Epithelial cell of prostate (primary cell): ENCODE data around the gene PACC1.
"Not testable (repeated sequence)": the region's sequence is repeated elsewhere in the genome, so short reads cannot be mapped to it uniquely, and the experiment has no call there.

ENCODE experiments used
- DNase-seq: peaks from one replicate; pipeline ENCODE4 v3.0.0-alpha.2; 2011; ENCODE audit warnings: low read depth, low spot score
- H3K27ac ChIP-seq: fragments of 450-650 bp; 2 replicates; pipeline ENCODE4 v1.5.1; 2017; ENCODE audit warnings: mild to moderate bottlenecking

The PACC1 gene

GRCh38 chr1:212351588-212352362, 62.9 kb downstream of the PACC1 start:
- H3K27ac ChIP-seq = no peak overlapping the region
- DNase-seq = no peak

GRCh38 chr1:212346601-212347000, 68.1 kb downstream of the PACC1 start:
- H3K27ac ChIP-seq = no peak overlapping the region
- no peak for DNase-seq

GRCh38 chr1:212344905-212345304, 69.8 kb downstream of the PACC1 start:
- DNase-seq = no peak

GRCh38 chr1:212341090-212341489, 73.6 kb downstream of the PACC1 start:
- H3K27ac ChIP-seq = no peak overlapping the region
- no peak for DNase-seq

More at GRCh38 chr1:212344905-212345304, 69.8 kb downstream of the PACC1 start:
- no peak overlapping the region for H3K27ac ChIP-seq

- no peak for DNase-seq
- H3K27ac ChIP-seq = no peak overlapping the region
Measured at GRCh38 chr1:212329105-212329504, 85.6 kb downstream of the PACC1 start.

- no peak for DNase-seq
- no peak overlapping the region for H3K27ac ChIP-seq
Measured at GRCh38 chr1:212328248-212328647, 86.4 kb downstream of the PACC1 start.

- H3K27ac ChIP-seq = no peak overlapping the region
- DNase-seq = no peak
Measured at GRCh38 chr1:212326541-212326940, 88.1 kb downstream of the PACC1 start.

- DNase-seq = no peak
- no peak overlapping the region for H3K27ac ChIP-seq
Measured at GRCh38 chr1:212323066-212323465, 91.6 kb downstream of the PACC1 start.

- not testable (repeated sequence) for DNase-seq, H3K27ac ChIP-seq
Measured at GRCh38 chr1:212321031-212321430, 93.7 kb downstream of the PACC1 start.

- no peak overlapping the region for H3K27ac ChIP-seq
- DNase-seq = no peak
Measured at GRCh38 chr1:212317916-212318315, 96.8 kb downstream of the PACC1 start.

GRCh38 chr1:212315907-212316306, 98.8 kb downstream of the PACC1 start:
- no peak overlapping the region for H3K27ac ChIP-seq
- no peak for DNase-seq

- H3K27ac ChIP-seq = no peak overlapping the region
- DNase-seq = no peak
Measured at GRCh38 chr1:212315184-212315583, 99.5 kb downstream of the PACC1 start.
